ENCODE measurements around the gene MYBPH.

Gene MYBPH, protein sequence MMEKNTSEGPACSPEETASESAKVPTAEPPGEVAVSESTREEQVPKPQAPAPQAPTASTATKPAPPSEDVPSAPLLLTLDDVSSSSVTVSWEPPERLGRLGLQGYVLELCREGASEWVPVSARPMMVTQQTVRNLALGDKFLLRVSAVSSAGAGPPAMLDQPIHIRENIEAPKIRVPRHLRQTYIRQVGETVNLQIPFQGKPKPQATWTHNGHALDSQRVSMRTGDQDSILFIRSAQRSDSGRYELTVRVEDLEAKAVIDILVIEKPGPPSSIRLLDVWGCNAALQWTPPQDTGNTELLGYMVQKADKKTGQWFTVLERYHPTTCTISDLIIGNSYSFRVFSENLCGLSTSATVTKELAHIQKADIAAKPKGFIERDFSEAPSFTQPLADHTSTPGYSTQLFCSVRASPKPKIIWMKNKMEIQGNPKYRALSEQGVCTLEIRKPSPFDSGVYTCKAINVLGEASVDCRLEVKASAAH

DNA sequence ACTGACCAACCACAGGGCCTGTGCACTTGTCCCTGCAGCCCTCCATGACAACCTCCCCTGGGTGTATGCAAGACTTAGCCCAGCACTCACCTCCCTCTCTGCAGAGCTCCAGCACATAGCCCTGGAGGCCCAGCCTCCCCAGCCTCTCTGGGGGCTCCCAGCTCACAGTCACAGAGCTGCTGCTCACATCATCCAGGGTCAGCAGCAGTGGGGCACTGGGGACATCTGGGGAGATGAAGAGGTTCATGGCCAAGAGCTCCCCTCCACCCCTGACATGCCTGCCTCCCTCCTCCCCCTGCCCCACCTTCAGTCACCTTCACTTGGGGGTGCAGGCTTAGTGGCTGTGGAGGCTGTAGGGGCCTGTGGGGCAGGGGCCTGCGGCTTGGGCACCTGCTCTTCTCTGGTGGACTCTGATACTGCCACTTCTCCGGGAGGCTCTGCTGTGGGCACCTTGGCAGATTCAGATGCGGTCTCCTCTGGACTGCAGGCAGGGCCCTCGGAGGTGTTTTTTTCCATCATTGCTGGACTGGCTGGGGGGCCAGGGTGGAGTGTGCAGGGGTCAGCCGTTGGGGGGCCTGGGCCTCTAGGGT, at the start of gene MYBPH:
Gene MYBPH, minus strand, starts transcription at position 590 of the 590 bp plus-strand sequence. Its CDS starts 71 bp downstream, at position 519.
- no peak for DNase-seq (ENCODE audit: low spot score)

DNA sequence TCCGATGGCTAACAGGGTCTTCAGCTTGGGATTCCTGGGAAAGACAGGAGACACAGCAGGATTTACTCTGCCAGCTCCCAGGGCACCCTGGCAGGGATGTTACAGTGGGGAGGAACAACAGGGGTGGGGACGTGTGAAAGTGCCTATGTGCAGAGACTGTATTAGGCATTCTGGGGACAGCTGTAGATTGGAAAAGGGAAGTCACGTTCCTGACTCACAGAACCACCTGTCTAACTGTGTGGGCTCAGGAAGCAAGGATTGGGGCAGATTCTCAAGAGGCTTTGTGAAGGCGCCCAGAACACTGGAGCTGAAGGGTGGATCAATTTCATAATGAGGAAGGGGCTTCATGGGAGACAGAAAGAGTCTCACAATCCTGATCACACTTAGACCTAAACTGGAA, 49.4 kb upstream of the MYBPH start:
- DNase-seq (ENCODE audit: low spot score): no peak

DNA sequence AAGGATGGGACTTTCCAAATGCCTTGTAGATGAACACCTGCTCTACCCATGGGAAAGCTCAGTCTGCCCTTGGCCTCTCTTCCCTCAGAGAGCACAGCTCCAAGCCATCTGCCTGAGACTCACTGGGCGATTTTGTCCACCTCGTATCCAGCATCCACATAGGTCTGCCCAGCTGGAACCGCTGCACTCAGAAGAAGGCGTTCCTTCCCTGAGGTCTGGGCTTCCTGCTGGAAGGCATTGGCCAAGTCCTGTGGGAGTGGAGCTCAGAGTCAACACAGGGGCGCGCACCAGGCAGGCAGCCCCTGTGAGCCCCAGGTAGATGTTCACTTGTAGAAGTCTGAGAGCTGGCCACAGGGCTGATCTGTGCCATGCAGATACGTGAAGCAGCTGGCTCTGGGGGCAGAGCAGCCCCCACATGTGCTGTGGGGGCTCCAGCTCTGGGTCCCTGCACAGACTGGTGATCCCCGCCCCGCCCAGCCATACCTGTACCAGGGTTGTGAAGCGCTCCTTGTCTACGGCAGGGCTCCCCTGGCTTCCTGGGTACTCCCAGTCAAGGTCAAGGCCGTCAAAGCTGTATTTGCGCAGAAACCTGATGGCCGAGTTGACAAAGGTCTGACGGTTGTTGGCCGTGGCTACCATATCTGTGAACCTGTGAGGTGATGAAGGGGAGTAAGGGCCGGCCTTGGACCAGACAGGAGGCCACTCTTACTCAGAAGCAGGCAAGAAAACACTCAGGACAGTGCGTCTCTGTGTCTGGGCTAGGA, 47.6 kb upstream of the MYBPH start:
- no peak for DNase-seq (ENCODE audit: low spot score)

DNA sequence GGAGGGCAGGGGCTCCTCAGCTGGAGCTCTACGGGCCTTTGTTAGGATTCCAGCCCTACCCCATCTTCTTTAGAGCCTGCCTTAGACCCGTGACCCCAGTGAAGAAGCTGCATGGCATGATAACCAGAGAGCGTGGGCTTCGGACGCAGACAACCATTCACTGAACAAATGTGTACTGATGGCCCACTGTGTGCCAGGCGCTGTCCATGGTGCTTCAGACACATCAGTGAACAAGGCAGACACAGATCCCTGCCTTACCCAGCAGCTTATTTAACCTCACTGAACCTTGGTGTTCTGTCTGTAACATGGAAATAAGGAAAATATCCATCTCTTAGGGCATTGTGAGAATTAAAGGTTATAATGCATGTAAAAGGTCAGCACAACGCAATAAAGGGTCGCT, 44.3 kb upstream of the MYBPH start:
- DNase-seq (ENCODE audit: low spot score): no peak

DNA sequence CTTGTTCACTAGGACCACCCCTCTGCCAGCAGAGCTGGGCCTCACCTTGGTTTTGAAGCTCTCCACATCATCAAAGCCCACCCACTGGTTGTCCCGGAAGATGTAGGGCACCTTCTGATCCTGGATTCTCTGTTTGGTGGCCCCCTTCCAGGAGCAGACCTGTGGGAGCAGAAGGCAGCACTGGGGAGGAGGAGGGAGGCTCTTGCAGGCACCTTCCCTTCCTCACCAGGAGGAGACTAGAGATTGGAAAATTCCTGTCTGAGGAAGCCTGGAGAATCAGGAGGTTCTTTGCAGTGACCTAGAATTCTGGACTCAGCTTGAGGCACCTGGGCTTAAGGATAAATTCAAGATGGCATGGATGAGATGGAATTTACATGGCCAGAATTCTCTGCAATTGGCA, 43.5 kb upstream of the MYBPH start:
- DNase-seq (ENCODE audit: low spot score): no peak

DNA sequence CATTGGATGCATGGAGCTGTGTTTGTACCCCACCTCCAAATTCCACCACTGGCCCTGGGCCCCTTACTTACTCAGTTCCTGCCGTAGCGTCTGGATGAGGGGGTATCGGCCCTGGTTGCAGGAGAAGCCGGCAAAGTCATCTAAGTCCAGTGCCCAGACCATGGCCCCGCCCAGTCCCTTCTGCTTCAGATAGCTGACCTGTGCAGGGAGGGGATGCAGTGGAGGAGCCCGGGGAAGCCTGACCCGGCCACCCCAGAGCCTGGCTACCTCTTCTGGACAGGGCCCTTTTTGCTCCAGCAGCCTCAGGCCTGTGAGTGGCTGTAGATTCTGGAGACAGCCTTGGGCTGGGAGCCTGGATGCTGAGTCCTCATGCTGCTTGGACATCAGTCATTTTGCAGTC, 42.0 kb upstream of the MYBPH start:
- DNase-seq (ENCODE audit: low spot score): no peak

DNA sequence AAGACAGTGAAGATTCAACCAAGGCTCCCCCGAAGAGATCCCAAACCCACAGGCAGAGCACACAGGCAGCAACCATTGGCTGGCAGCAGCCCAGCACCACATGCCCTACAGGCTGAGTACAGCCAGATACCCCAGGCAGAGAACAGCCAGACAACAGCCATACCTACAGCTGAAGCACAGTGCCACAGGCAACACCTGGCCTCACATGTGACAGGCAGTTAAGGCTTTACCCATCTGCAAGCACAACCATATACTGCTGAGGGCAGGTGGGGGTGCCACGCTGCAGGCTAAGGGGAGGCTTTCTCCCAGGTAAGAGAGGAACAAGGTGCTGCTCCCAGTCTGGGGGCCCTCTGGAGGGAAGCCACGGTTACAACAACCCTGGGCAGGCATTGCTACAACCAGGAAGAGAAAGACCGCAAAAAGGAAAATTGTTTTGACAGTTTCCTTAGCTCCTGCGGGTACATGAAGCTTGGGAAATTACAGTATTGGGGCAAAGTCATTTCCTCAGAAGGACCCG, 41.6 kb upstream of the MYBPH start:
- DNase-seq (ENCODE audit: low spot score): no peak

DNA sequence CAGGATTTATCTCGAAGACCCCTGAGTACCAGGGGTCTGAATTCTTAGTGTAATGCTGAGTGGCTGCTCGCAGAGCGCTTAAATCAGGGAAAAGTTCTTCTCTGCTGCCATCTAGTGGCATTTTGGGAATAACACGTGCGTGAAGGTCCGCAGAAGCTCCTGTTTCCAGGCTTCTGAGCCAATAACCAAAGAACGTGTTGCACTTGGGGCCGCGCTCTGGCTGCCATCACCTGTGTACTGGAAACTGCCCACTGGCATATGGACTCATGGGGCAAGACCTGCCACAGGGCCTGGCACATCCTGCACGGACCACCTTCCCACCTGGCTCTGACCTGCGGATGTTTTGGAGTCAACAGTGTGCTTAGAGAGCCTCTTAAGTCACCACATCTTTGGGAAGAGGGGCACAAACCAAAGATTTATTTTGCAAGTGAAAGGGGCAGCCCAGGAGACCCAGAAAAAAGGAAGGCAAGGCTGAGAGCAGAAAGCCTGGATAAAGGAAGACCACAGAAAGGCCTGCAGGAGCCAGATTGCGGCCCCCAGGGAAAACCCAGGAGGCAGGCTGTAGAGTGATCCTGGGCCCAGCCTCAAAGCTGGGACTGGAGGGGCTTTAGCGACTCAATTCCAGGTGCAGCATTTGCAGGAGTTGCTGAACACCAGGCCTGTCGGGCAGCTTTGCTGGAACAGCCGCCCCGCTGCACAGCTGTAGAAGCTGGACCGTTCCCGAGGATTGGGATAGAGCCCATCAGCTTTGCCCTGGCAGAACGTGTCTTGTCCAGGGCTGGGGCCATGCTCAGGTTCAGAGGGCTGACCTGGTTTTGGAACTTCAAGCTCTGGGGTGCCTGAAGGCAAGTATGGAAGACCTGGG, 40.9 kb upstream of the MYBPH start:
- DNase-seq (ENCODE audit: low spot score): peak; percentile 57

DNA sequence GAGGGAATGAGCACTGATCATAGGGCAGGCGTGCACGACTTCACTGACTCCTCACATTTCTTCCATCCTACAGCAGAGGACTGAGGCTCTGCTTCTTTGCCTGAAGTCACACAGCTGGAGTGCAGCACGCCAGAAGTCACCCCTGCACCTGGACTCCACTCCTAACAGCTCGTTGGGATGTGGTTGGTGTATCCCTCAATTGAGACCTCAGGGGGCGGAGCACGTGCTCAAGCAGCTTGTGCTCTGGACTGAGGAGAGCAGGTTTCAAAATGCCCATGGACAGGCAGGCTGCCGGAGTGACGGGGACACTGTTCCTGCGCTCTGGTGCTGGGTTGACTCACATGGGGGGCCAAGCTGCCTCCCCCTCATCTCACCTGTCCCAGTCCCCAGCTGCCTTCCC, 39.9 kb upstream of the MYBPH start:
- DNase-seq (ENCODE audit: low spot score): peak; percentile 28

DNA sequence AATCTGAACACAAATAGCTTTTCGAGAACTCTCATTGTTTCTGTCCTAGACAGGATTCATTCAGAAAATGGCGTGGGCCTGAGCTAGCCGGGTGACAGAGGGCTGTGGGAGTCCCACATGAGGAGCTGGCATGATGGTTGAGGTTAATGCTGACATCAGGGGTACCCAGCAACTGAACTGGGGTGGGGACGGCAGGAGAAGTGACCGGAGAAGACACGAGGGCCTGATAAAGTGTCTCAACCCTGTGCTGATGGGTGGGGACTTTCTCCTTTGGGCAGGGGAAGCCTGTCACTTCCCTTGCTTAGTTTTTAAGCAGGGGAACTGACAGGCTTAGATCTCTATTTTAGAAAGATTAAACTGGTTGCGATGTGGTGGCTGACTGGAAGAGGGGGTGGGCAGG, 39.2 kb upstream of the MYBPH start:
- no peak for DNase-seq (ENCODE audit: low spot score)

DNA sequence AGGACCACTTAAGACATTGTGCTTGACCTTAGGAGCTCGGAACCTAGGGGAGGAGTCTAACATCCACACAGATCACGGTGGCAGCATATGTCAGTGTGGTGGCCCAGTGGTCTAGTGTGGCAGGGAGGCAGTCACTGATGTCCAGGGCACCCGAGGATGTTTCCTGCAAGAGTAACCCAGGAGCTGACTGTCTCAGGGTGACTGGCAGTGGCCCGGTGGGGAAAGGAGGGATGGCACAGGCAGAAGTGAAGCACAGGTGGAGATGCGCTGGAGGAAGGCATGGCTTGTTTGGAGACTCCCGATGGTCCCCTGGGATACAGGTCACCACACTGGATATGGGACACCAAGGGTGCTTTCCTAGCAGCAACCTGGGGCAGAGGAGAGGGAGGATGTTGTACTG, 37.5 kb upstream of the MYBPH start:
- no peak for DNase-seq (ENCODE audit: low spot score)

DNA sequence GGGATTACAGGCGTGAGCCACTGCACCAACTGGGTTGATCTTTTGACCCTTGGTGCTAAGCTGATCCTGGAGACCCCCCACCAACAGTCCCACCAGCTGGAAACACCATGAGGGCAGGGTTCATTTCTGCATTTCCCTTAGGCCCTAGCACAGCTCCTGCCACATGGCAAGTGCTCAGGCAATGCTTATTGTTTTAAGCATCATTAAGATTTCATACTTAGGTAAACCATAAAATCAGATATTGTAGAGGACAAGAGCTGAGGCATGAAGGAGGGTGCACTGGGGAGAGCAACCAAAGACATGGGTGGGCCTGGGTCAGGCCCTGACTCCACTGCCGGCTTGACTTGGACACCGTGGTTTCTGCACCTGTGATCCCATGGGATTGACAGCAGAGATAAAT, 36.2 kb upstream of the MYBPH start:
- DNase-seq (ENCODE audit: low spot score): no peak

DNA sequence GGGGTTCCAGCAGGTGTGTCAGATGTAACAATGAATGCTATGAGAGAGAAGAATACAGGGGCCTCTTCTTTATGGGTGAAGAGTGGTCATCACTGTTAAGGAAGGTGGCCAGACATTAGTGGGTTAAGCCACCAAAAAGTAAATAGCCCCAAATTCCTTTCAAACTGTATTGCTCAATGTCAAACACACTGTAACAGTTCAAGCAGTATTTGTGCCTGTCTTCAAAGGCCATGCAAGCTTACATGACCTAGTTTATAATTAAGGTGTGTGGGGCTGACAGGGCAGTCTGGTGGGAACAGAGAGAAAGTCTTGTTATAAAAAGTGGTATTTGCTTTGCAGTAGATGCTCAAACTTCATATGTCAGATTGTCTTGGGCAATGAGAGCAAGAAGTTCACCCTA, 35.4 kb upstream of the MYBPH start:
- DNase-seq (ENCODE audit: low spot score): no peak

DNA sequence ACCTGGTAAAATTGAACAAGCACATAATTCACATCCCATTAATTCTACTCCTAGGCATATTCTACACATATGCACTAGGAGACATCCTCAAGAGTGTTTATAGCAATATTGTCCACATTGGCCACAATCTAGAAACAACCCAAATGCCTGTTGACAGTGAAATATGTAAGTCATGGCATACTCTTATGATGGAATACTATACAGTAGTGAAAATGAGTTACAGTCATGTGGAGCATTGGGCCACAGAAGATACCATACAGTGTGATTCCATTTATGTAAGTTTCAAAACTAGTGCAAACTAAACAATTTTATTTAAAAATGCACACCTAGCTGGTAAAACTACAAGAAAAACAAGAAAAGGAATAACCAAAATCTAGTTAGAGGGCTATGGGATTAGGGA, 34.7 kb upstream of the MYBPH start:
- DNase-seq (ENCODE audit: low spot score): no peak

DNA sequence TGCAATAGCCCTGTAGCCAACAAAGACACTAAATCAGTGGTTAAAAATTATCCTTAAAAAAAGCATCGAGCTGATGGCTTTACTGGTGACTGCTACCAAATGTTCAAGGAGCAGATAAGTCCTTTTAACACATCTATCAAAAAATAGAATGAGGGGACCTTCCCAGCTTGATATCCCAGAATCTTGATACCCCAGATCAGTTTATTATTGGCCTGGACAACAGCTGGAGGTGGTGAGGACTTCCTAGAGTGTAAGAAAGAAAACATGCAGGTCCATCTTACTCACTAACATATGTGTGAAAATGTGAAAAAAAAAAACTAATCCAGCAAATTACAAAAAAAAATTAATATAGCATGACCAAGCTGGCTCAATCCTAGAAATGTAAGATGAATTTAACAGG, 32.6 kb upstream of the MYBPH start:
- no peak for DNase-seq (ENCODE audit: low spot score)

DNA sequence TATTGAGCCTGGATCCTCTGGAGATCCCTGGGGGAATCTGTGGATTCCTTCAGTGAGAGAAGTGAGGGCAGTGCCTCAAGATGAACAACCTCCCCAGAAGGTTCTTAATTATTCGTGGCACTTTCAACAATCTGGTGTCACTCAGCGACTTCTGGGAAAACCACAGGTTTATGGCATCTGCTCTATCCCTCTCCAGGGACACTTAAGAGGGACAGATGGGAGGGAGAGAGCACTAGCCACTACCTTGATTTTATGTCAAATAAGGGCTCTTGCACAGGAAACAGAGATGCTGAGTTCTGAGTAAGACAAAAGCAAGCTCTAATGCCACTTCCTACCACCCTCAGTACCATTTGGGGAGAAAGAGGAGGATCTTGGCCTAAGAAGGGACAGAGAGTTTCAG, 32.1 kb upstream of the MYBPH start:
- DNase-seq (ENCODE audit: low spot score): no peak

DNA sequence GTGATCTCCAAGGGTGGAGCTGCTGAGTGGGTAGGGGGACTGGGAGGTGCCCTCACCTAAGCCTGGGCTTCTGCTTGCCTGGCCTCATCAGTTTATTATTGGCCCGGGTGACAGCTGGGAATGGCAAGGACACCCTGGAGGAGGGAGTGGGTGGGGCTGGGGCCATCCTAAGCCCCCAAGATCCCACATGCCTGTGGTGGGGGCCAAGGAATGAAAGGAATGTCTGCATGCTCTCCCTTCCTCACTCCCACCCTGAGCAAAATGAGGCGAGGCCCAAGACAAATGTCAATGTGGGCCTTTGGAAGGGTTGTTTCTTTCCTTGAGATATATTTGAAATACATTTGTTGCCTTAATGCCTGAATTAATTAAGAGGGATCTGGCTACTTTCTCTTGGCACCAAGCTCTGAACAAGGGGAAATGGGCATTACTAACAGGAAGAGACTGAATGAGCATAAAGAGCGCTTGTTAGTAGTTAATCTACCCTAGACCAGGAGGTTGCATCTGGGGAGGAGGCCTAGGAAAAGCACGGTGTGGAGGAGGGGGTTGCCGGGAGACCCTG, 30.6 kb upstream of the MYBPH start:
- DNase-seq (ENCODE audit: low spot score): no peak

DNA sequence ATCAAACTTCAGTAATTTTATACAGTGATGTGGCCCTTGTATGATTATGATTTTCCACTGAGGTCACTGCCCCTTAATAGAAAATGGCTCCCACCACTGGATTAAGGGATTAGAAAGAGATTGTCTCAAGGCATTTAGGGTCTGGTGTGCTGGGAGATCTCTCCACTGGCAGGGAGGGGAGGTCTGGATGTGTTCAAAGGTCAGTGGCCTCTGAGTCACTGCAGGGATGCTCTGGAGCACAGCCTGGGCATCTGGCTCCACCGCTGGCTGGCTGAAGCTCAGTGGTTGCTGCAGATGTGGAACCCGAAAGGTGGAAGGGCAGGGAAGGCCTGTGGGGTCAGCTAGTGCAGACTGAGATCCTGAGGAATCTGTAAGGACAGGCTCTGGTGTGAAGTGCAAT, 29.1 kb upstream of the MYBPH start:
- no peak for DNase-seq (ENCODE audit: low spot score)

DNA sequence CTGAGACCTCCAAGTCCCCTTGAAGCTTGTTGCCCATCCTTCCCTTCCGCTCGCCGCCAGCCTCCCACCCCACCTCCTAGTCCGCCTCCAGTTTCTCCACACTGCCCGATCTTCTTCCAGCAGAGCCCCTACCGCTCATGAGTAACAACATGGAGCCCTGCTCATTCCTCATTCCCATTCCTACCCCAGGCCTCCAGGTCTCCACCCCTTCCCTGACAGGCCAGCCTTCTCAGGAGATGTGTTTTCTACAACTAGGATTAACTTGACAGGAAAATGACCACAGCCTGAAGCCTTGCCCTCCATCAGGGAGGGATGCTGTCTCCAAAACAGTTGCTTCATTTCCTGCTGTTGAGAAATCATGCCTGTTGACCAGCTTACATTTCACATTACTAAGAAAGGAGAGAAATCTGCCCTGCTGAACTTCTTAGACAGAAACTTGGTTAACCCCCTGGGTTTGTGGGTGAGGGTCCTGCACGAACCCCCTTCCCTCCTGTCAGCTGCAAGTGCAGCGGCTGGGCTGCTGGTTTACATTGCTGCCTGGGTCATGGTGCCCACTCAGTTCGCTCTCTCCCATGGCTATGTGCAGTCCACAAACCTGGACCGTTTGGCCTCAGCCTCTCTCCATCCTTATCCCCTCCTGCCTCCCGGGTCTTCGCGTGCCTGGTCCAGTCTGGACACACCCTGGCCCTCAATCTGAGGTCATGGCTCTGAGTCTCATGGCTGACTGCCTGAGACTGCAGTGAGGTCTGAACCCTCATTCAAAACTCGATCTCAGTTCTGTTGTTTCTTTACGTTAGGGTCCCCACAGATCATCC, 27.0 kb upstream of the MYBPH start:
- no peak for DNase-seq (ENCODE audit: low spot score)

DNA sequence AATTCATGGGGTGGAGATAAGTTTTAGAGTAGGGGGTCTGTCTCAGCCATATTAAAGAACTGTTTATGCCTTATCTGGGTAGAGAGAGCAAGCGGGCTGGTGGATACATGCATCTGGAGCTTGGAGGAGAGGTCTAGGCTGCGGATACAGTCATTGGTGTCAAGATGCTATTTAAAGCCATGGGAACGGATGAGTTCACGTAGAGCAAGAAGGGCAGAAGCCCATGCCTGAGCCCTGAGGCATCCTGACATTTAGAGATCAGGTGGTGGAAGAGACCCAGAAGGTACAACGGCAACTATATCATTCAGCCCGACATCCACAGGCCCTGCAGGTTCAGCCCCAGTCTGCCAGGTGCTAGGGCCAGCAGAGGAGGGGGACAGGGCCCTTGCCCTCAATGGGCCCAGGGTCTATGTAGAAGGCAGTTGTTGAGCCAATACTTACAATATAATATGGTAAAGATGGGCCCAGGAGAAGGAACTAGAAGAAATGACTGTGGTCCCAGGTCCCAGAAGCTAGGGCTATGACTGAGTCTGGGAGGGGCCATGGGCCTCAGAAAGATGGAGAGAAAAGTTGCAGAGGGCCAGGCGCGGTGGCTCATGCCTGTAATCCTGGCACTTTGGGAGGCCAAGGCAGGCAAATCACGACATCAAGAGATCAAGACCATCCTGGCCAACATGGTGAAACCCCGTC, 26.0 kb upstream of the MYBPH start:
- DNase-seq (ENCODE audit: low spot score): no peak
